Stomach (tissue), 4 donors: ENCODE measurements around the gene HSPA5.

Source experiments
- EP300 ChIP-seq: sonication (generic); formaldehyde crosslinking; IDR thresholded peaks from one replicate; pipeline ENCODE4 v1.6.1; 2017; ENCODE audit warnings: antibody characterized with exemption
- POLR2AphosphoS5 ChIP-seq, 3 donors: sonication (generic); formaldehyde crosslinking; IDR thresholded peaks; one replicate each; pipeline ENCODE4 v1.6.1; 2016; ENCODE audit warnings: antibody characterized with exemption in 3 of 3
- TF ChIP-seq, protein P1 (sequence below), 7 experiments: fragments of 450-650 bp in 4 of 7; fragments of 200-600 bp in 3 of 7; sonication (generic) in 3 of 7; IDR thresholded peaks; one replicate each; pipeline ENCODE4 v1.5.1; 2016 to 2019; ENCODE audit warnings: antibody characterized with exemption in 7 of 7, control low read depth in 2 of 7, mild to moderate bottlenecking in 1 of 7

DNA sequence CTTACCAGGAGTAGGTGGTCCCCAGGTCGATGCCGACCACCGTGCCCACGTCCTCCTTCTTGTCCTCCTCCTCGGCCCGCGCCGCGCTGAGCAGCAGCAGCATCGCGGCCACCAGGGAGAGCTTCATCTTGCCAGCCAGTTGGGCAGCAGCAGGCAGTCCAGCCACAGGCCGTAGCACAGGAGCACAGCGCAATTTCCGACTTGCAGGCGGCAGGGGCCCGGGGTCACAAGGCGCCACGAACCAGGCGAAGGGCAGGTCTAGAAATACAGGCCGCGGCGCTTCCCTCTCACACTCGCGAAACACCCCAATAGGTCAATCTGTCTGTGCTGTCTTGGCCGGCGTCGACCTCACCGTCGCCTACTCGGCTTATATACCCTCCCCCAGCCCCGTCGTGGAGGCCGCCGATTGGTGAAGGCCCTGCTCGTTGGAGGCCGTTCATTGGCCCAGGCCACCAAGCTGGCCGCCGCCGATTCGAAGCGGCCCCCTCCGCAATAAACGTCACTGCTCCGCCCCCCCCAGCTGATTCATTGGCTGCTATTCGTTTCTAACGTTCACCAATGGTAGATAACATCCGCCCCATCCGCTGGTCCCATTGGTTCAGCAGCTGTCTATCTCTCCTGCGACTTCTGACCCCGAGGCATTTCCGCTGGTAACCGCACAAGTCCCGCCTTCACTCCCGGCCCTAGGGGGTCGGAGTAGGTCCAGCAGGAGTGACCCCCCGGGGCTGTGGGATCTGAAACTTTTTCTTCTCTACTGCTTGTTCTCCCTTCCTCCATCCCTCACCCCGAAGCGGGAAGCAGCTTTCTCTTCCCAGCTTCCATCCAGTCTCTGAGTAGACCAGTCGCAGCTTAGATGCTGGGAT, at the start of gene HSPA5:
- TF ChIP-seq, protein P1, sequence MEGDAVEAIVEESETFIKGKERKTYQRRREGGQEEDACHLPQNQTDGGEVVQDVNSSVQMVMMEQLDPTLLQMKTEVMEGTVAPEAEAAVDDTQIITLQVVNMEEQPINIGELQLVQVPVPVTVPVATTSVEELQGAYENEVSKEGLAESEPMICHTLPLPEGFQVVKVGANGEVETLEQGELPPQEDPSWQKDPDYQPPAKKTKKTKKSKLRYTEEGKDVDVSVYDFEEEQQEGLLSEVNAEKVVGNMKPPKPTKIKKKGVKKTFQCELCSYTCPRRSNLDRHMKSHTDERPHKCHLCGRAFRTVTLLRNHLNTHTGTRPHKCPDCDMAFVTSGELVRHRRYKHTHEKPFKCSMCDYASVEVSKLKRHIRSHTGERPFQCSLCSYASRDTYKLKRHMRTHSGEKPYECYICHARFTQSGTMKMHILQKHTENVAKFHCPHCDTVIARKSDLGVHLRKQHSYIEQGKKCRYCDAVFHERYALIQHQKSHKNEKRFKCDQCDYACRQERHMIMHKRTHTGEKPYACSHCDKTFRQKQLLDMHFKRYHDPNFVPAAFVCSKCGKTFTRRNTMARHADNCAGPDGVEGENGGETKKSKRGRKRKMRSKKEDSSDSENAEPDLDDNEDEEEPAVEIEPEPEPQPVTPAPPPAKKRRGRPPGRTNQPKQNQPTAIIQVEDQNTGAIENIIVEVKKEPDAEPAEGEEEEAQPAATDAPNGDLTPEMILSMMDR (IDR thresholded peaks at IDR 0.05), result peak in 2 of 7 experiments; percentile 14 to 22
- TF ChIP-seq POLR2AphosphoS5 (IDR thresholded peaks at IDR 0.05) (peak; percentile 98 to 100 (median 100)), EP300 (no peak)
